GM19463 (cell line): ENCODE measurements around the gene KIF17.

Source experiments
- ATAC-seq: cut with Tn5 transposase; IDR thresholded peaks from one replicate; pipeline ENCODE4 v1.9.1; 2021; ENCODE audit warnings: mild to moderate bottlenecking, moderate library complexity; ENCODE audit not compliant: unreplicated experiment

Gene KIF17

DNA sequence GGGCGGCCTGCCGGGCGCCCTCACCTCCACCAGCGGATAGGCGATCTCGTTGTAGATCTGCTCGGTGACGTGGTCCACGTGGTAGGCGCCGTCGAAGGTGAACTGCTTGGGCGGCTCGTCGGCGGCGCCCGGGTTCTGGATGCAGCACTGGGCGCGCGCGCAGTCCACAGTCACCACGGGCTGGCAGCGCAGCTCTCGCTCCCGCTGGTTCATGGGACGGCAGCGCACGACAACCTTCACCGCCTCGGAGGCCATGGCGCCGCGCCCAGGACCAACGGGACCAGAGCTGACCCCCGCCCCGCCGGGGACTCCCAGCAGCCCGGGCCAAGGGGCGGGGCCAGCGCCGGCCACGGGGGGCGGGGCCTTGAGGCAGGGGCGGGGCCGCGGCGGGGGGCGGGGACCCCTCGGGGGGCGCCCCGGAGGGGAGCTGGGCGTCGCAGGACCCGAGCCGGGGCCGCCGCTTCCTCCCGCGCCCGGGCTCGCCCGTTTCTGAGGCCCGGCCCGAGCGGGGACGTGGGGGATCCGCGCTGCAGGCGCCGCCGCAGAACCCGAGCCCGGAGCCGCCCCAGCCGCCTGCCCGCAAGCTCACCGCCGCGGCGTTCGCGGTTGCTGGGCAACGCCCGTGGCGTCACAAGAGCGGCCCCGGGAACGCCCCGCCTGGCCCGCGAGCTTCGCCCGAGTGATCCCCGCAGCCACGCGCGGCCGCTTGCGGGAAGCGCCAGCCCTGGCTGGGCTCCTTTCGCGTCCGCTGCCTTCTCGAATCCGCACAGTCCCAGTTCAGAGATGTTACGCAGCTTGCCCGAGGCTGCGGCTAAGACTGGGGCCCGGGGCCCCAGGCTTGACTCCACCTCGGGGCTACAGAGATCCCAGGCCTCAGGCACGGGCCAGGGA lies at the start of gene KIF17:
KIF17 (minus strand) TSS at position 556 of the 891 bp plus-strand sequence; CDS start at position 255, 301 bp downstream.
- no peak for ATAC-seq

DNA sequence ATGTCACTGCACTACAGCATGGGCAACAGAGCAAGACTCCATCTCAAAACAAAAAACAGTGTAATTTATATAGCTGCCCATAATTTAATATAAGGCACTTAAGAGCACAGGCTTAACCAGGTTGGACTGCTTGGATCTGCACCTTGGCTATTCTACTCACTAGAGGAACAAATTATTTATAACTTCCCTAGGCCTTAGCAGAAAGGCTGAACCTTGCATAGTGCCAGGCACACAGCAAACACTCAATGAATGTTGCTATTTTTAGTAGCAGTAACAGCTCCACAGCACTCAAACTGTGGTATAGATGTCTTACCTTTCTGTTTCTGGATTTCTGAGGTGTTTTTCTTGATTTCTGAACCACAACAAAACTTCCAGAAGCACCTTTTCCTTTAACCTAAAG lies 49.5 kb upstream of the KIF17 start:
- ATAC-seq = no peak

DNA sequence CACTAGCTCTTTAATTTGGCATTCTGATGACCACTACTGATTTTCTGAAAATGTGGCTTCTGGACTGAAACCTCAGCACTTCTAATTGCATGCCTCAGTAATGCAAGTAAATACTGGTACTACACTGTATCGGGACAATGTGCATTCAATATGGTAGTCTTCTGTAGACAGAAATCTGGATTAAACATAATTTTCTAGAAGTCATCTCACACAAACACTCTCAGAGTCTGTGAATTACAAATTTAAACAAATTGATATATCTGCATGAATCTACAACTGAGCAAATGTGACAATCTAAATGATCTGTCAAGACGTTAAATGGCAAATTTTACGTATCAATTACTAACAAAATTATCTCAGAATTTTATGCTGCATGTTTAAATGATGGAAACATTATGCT lies 45.6 kb upstream of the KIF17 start:
- ATAC-seq = no peak

DNA sequence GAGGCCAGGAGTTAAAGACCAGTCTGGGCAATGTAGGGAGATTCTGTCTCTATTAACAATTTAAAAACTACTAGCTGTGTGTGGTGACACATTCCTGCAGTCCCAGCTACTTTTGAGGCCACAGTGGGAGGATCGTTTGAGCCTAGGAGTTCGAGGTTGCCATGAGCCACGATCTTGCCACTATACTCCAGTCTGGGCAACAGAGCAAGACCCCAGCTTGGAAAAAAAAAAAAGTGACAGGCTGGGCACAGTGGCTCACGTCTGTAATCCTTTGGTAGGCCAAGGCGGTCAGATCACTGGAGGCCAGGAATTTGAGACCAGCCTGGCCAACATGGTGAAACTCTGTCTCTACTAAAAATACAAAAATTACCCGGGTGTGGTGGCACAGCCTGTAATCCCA lies 42.5 kb upstream of the KIF17 start:
- no peak for ATAC-seq

DNA sequence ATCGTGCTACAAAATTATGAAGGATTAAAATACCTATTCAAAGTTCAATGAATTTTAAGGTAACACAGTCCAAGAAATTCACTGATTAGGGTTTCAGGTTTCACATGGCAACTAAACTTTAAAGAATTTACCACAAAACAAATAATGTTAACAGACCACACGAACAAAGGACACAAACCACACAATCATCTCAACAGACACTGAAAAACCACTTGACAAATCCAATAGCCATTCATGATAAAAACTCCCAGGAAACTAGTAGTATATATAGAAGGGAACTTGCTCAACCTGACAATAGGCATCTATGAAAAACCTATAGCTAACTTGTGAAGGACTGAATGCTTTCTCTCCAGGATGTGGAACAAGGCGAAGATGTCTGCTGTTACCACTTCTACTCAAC lies 35.8 kb upstream of the KIF17 start:
- no peak for ATAC-seq

DNA sequence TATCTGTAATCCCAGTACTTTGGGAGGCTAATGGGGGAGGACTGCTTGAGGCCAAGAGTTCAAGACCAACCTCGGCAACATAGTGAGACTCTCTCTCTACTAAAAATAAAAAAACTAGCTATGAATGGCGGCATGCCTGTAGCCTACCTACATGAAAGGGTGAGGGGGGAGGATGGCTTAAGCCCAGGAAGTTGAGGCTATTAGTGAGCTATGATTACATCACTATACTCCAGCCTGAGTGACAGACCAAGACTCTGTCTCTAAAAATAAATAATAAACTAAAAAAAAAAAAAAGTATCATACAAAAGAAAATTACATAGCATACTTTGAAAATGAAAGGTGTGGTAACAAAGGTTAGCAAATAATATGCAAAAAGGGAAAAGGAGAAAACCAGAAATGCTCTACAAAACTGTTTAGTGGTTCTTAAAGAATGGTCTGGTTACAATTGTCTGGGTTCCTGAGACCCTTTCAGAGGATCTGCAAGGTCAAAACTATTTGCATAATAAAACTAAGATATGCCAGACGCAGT lies 33.7 kb upstream of the KIF17 start:
- no peak for ATAC-seq

DNA sequence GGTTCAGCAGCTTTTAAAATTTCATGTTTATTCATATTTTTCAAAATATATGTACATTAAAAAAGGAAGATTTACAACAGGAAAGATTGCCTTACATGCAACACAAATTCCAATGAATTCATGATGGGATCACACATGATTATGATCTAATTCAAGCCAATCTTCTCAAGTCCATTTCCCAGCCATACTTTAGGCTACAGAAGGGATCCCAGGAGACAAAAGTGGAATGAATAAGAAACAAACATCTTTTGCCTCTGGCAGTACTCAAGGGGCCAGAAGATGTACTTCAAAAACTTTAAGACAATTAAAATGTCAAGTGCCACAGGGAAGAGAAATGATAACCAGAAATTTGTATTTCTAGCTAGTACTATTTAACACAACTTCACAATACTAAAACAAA lies 24.9 kb upstream of the KIF17 start:
- ATAC-seq = no peak

DNA sequence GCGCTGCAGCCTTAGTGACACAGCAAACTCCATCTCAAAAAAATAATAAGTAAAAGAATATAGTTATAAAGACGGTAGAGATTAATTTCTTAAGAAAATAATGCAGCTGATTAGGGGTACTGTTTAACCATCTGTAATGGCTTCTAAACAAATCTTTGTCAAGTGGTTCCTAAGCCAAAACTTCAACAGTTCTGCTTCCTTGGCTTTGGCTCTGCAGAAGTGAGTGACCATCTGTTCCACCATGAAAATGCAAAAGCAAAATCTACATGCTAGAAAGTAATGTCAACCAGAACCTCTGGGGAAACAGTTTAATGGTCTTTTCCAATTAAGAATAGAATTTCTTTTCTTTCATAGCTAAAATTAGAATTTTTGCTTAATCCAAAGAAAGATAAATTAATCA lies 23.0 kb upstream of the KIF17 start:
- no peak for ATAC-seq

DNA sequence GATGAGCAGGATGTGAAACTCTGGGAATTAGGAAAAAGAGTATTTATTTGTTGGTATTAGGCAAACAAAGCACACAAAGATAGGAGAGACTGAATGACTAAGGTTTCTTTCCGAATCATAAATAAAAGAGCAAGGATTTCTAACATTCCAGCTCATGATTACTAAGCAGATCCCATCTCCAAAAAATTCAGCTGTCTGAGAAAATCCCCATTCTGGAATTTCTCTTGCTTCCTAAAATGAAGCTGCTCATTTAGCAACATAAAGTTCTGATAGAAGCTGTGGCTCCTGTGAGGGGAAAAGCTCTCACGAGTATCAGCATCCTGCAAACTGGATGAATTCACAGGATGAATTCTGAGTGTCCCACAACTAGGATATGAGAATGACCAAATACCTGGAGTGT lies 21.4 kb upstream of the KIF17 start:
- ATAC-seq = no peak

DNA sequence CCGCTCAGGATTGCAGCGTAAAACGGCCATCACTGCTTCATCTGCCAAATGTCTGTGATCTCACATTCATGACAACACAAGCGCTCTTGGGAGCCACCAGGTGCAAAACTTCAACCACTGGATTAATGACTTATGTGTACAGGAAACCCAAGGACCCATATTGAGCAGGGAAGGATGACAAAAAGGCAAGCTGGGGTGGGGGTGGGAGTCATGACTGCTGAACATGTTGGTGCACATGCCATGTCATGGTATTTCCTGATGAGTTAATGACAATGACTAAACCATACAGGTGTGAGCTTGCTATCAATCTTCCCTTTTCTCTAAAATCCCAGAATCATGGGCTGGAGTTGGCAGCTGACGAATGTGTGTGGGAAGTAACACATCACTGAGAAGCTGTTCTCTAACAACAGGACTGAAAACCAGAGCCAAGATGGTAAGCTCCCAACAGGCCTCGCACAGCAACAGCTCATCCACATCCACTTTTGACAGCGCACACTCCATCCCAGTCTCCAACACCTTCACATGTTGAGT lies 17.8 kb upstream of the KIF17 start:
- ATAC-seq = no peak

DNA sequence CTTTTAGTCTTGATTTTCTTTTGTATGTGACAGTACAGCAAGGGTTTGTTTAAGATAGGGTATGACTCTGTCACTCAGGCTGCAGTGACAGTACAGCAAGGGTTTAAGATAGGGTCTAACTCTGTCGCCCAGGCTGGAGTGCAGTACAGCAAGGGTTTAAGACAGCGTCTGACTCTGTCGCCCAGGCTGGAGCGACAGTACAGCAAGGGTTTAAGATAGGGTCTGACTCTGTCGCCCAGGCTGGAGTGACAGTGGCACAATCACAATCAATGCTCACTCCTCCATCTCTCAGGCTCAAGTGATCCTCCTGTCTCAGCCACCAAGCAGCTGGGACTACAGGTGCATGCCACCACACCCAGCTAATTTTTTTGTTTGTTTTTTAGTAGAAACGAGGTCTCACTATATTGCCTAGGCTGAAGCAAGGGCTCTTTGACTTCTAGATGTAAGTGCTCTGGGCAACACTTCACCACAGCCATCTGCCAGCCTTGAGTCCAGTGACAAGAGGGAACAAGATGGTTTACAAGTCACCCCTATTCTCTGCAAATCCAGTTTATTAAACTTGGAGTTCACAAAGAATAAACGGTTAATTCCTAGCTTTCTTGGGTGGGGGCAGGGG lies 15.7 kb upstream of the KIF17 start:
- no peak for ATAC-seq

DNA sequence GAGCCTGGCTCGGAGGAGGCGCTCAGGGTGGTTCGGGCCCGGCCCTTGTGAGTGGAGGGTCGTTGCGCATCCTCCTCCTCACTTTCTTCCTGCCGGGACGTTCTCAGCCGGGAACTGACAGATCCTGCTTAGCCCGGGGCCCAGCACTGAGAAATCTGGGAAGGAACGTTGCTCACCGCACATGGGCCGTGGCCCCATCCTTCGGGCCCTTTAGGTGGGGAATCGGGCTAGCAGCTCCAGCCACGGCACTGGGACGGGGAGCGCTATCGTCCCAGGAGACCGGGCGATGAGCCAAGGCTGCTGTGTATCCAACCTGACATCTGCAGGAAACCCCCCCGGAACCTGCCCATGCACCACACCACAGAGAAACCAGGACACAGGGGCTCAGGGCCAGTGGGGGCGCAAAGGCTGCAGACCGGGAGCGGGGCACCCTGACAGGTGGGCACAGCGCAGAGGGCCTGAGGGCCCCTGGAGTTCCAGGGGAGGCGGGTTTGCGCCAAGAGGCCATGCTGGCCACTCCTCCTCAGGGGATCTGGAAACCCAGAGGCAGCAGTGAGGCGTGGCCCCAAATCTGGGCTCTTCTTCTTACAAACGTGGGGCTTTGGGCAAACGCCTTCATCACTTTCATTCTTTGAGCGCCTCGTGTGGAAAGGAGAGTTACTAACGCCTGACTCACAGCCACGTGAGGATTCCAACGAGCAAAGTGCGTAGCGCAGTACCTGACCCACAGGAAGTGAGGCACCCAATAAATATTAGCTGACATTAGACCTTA lies 15.0 kb upstream of the KIF17 start, which contains the start of gene SH2D5:
SH2D5 (minus strand) TSS at position 116 of the 772 bp plus-strand sequence. CDS start 4,659 bp downstream, outside the sequence.
- ATAC-seq = peak; percentile 48

DNA sequence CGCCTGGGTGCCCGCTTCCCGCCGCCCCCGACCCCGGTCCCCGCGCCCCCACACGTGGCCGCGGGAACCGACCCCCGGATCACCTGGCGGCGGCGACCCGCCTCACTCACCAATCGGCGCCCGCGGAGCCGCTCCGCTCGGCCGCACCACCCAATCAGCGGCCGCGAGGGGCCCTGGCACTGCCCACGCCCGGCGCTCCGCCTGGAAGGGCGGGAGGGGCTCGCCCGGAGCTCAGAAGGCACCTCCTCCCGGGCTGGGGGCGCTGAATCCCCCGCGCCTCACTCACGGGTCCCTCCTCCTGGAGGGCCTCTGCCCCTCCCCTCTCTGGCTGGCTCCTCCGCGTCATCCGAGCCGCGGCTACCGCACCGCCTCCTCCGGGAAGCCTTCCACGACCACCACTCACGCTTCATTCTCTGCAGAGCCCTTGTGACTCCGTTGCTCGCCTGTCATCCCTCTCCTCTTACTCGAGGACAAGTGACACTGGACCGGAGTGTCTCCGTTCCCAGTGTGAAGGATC lies 14.3 kb upstream of the KIF17 start:
- peak; percentile 70 for ATAC-seq

DNA sequence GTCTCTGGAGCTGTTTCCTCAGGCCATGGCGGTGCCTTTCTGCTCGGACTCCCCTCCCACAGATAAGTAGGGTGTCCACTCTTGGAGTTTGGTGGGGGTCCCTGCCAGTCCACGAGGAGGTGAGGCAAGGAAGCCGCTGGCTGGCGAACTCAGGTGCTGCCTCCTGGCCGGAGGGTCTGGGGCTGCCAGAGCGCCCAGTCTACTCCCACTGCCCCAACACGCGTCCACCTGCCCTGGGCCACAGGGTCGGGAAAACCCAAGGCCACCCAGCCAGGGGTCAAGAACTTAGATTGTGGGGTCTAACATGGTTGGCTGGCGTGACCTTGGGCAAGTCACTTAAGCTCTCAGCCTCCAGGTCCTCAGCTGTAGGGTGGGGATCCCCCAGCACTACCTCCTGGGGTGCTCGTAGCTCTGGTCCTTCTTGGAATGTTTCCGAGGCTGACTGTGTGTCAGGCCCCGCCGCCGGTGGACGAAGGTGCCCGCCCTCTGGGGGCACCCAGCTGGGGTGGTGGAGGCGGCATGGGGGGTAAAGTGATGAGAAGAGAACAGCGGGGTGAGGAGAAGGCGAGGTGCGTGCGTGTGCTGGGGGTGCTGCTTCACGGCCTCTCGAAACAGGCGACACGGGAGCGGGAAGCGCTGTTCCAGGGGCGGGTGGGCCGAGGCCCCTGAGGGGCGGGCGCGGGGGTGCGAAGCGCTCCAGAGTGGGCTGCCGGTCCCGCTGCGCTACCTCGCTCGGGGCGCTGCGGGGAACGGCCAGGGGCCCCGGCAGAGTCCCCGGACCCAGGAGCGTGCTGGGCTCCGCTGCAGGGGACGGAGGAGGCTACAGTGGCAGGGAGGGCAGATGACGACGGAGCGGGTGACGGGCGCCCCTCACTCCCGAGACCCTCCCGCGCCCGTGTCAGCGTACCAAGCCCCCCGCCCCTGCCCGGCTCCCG lies 13.5 kb upstream of the KIF17 start:
- no peak for ATAC-seq

DNA sequence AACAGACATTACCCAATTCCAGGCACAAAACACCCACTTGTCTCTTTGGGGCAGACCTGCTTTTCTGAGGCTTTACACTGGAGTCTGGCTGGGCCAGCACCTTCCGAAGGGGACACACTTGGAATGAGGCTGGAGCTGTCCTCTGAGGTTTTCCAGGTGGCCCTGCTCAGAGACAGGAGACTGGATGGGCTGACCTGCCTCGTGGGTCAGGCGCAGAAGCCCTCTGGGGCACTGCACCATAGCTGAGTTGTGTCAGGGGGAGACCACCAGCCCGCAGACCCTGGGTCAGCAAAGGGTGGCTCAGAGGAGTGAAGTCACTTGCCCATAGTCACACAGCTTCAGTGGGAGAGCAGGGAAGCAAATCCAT lies 12.9 kb upstream of the KIF17 start:
- no peak for ATAC-seq

DNA sequence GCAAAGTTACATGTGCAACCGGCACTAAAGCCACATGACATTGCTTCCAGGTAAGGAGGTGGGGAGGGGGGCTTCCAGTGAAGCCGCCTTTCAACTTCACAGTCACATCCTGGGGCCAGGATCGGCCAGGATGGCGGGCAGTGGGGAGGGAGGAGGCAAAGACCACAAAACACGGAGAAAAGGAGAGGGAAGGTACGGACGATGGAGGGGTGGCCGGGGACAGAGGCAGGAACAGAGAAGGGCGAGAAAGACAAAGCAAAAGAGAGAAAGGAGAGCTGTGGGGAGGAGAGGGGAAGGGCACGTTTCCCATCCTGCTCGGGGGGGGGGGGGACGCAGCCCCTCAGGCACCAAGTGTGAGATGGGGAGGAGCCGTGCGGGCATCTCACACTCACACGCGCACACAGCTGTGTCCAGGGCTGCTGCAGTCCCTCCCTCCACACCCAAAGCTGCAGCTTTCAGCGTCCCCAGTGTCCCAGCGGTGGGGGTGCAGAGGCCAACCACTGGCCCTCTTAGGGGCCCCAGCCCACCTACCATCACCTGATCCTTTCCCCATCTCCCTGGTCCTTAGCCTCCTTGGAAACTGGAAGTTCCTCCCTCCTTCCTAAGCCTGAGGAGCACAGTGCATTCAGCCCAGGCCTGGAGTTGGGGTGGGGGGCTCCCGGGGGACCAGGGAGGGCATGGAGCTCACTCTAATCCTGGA lies 12.3 kb upstream of the KIF17 start:
- no peak for ATAC-seq

DNA sequence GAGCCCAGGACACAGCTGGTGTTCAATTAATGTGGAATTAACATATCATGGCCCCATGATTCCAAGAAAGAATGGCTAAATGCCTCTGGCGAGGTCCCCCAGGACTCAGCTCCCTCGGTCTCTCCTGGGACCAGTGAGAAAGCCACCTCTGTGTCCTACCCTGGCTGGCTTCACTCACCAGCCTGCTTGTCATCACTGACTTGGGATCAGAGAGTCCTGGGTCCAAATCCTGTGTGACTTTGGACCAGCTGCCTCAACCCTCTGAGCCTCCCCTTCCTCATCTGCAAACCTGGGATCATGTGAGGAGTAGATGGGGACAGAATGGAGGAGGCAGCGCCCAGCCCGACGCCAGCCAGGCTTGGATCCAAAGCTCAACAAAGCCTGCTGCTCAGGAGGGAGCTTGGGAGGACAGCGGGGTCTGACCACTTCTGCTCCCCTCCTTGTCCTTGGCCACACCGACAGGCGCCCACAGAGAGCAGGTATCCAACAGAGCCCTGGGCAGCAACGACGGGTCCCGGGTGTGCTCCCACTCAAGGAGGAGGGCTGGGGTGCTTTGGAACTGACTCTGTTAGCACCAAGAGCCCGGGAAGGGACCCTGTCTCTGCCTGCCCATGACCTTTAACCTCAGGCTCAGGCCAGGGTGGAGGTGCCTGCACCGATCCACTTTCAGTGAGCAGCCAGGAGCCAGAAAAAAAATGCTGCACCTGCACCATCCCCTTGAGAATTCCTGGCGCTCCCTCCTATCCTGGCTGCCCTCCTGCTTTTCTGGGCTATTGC lies 11.5 kb upstream of the KIF17 start:
- no peak for ATAC-seq

DNA sequence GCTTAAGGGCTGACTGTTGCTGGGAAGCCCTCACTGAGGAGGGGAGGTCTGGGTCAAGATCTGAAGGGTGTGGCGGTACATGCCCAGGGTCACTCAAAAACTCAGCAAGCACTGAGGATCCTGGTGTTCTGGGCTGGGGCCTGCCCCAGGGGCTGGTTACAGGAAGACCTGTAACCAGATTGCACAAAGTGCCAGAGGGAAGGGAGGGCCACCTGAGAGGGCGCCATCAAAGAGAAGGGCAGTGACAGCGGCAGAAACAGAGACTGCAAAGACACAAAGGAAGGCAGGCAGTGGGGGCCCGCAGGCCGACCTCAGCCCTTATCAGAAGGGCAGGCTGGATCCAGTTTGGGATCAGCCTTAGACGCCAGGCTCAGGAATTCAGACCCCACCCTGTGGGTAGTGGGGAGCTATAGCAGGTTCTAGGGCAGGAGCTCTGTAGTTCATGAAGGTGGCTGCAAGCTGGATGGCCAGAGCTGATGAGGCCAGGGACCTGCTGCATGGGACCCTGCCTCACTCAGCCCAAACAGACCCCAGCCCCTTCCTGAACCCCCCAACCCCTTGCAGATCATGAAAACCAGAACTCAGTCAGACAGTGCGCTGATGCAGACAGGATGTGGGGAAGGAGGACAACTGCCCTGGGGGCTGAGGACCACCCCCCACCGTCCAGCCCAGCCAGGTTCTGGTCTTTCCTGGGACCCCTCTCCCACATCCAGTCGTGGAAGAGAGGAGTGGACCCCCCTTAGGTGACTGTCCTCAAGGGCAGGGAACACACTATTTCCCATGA lies 10.8 kb upstream of the KIF17 start:
- no peak for ATAC-seq
